GM03348 (cell line): ENCODE results near the gene ZFX.
A peak's percentile ranks its signal among the peaks of the same experiment; 100 is the strongest.
"Not testable (repeated sequence)": the region's sequence is repeated elsewhere in the genome, so short reads cannot be mapped to it uniquely, and the experiment has no call there.

Experiments
- DNase-seq: peaks from one replicate; pipeline ENCODE4 v3.0.0; 2012; ENCODE audit warnings: low spot score

The ZFX gene

GRCh38 chrX:24149351-24150050, at the start of gene ZFX:
Gene ZFX, plus strand, starts transcription at chrX:24149729. Its CDS starts 23,014 bp downstream, at chrX:24172743.
- DNase-seq, result peak; percentile 49

- peak; percentile 3 for DNase-seq
Observed at GRCh38 chrX:24100713-24101112, 48.8 kb upstream of the ZFX start.

DNA sequence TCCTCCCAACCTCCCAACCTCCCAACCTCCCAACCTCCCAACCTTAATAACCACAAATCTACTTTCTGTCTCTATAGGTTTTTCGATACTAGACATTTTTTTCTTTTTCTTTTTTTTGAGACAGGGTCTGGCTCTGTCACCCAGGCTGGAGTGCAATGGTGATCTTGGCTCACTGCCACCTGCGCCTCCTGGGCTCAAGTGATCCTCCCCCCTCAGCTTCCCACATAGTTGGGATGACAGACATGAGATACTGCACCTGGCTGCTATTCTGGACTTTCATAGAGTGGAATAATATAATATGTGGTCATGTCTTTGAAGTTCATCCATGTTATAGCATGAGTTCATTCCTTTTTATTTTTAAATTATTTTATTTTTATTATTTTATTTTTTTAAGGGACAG, 39.5 kb upstream of the ZFX start:
- DNase-seq, result no peak

- no peak for DNase-seq
Observed at GRCh38 chrX:24113181-24113580, 36.3 kb upstream of the ZFX start.

DNA sequence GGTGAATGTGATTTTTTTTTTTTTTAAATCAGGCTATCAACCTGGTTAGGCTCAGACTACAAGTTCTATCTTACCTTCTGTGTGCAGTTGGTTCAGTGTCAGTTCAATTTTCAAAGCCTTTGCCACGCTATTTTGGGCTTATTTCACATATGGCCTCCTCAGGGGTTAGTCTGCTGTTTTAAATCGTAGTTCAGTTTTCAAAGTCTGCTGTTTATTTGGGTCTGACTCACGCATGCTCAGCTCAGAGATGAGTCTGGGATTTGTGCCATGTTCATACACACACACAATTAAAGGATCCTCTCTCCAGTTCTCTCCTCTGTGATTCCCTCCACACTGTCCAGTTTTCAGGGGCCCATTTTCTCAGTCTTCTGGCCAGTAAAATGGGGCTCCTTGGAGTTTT, 32.3 kb upstream of the ZFX start:
- peak; percentile 69 for DNase-seq

- no peak for DNase-seq
Observed at GRCh38 chrX:24124244-24124799, 25.2 kb upstream of the ZFX start.

DNA sequence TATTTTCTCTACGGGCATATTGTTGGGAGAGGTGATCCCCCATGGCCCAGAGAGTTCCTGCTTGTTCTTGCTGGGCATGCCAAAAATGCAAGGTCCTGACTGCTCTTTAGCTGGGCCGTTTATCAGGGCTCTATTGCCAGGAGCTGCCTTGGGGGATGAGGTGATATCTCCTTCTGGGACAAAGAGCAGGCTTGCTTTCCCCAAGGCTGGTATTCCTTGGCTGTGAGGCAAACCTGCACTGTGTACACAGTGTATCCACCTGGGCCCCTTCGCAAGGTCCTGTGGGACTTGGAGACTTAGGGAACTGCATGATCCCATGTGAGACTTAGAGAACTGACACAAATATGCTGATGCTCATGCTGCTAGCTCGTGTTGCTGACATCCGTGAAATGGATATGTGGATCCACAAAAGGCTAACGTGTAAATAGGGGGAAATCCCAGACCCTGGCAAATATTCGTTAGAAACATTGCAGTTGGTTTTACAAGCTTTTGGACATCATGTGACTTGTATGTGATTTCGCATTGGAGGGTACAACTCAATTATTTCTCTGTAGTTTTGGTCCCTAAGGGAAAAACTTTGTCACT, 24.4 kb upstream of the ZFX start:
- DNase-seq, result no peak

DNA sequence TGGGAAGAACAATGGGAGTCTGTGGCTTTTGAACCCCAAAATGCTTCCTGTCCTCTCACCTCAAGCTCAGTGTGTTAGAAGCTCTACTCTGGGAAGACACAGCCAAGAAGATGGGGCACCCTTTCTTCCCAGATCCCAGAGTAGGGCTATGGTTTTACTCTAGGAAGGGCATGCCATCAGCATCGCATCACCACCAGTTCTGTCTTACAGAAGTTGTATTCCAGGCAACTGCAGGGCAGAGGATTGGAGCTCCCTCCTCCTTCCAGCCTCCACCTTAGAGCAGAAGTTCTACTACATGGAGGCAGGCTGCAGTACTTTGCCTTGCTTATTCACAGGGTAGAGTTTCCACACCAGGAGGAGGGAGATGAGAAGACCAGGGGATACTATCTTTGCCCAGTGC, 18.1 kb upstream of the ZFX start:
- no peak for DNase-seq

DNA sequence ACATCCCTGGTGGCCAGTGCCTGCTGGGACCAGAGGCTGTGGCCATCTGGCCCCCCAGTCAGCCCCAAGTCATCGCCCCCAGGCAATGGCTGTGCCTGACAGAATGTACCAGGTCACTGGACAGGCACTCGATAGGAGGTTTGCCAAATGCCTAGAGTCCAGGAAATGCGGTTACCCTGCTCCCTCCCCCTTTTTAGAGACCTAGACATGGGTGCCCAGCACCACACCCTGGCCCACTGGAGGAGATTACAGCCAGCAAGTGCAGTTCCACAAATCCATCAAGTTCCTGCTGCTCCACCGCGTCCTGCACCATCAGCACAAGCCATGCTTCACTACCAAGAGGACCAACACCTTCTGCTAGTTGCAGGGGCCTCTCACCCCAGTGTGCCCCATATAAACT, 16.2 kb upstream of the ZFX start:
- no peak for DNase-seq

GRCh38 chrX:24135768-24136167, 13.8 kb upstream of the ZFX start:
- not testable (repeated sequence) for DNase-seq

DNA sequence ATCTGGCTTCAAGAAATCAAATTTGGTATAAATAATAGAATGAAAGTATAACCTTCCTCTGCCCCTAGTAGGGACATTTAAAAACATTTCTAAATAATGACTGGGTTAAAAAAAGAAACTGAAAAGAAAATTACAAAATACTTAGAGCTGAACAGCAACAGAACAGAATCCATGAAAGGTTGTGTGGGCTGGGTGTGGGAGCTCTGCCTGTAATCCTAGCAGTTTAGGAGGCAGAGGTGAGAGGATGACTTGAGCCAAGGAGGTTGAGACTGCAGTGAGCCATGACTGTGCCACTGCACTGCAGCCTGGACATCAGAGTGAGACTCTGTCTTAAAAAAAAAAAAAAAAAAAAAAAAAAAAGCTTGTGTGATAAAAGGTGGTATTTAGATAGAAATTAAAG, 12.3 kb upstream of the ZFX start:
- no peak for DNase-seq

GRCh38 chrX:24143982-24144381, 5.5 kb upstream of the ZFX start:
- not testable (repeated sequence) for DNase-seq

DNA sequence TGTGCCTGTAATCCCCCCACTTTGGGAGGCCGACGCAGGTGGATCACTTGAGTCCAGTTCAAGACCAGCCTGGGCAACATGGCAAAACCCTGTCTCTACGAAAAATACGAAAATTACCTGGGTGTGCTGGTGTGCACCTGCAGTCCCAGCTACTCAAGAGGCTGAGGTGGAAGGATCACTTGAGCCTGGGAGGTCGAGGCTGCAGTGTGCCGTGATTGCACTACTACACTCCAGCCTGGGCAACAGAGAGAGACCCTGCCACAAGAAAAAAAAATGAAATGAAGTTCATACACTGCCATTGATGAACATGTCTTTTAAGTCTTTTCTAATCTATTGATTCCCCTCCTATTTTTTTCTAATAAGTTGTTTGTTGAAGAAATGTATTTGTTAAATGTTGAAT, 5.0 kb upstream of the ZFX start:
- DNase-seq, result no peak

- DNase-seq, result peak; percentile 27
Observed at GRCh38 chrX:24145303-24146186, 4.0 kb upstream of the ZFX start.

DNA sequence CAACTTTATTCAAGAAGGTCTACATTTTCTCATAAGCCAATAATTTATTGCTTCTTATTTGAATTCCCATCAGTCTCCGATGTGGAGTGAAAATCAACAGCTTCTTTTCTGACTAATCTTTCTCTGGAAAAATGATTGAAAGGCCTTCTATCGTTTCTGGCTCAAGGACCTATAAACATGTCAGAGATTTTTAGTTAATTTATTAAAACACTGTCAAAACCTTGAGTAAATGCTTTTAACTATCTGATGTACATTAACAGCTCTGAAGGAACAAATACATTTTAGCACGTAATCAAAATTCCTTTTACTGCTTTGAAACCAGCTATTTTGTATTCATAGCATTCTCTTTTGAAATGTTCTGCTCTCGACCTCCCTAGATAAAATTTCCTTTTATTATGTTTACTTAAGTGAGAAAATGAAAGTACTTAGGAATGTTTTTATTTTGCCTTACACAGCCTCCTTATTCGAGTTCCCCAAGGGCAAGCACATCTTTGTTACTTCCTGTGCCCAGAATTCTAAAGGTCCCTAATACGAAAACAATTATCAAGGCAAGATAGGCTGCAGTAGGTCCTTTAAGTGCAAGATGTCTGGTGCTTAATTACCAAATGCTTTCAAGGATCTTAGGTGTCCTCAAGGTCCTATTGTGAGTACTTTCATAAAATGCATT, 3.1 kb upstream of the ZFX start:
- no peak for DNase-seq

DNA sequence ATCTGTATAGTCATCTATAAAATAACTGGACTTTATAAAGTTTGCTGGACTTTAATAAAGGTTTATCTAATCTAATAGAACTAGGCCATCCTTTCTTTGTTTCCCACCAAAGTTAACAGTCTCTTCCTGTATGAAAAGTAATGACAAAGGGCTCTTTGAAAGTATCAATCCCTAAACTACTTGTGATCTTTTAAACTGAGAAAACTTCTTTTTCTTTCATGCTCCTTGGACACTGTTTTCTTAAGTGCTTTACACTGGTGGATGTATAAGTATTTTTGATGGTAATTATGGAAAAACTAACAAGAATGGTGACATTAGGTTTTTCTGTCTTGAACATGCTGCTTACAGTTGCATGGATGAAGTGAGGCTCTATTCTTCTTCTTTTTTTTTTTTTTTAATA, 2.4 kb upstream of the ZFX start:
- DNase-seq, result no peak

DNA sequence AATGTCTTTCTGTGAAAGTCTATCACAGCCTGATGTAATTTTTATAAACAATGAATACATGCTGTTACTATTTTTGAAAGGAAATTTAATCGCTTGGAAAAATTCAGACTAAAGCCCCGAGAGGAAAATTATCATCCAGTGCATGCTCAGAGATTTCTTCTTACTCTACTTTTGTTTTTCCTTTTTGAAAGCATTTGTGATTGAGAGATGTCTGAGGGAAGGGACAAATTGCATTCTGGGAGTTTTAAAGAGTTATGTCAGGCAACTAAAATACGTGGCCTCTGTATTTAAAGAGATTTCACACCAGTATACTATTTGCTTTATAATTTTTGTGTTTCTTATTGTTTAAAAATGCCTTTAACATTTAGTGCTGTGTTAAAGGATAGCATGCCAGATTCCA, 1.4 kb upstream of the ZFX start:
- DNase-seq, result no peak

DNA sequence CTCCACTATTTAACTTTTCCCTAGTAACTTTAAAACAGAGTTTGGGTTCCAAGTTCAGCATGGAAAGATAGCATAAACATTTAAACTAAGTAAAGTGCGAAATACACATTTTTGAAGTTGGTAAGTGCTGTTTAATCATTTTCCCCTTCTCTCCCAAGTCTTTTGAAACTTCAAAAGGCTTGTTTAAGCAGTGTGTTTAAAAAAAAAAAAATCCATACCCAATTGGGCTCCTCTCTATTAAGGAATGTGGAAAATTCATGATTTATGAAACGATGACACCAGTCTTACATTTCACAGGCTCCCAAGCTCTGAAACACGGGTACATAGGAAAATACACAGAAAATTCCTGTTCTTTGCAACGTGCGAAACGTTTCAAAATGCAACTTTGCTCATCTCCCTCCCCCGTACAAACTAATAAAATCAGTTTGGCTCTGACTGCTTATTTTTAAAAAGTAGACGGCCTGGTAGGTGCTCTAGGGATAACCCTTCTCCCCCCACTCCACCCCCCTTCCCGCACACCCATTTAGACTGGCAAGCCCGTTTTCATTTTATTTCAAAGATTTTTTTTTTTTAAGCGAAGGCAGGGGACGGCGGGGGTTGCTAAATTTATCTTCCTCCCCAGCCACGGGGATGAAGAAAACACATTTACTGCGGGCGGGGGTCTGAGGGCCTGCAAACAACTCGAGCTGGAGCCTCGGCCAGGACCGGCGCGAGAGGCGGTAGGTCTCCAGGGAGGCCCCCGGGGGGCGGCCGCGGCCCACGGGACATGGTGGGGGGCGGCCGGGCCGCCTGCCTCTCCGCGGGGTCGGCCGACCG, 786 bp upstream of the ZFX start:
- peak; percentile 39 for DNase-seq

DNA sequence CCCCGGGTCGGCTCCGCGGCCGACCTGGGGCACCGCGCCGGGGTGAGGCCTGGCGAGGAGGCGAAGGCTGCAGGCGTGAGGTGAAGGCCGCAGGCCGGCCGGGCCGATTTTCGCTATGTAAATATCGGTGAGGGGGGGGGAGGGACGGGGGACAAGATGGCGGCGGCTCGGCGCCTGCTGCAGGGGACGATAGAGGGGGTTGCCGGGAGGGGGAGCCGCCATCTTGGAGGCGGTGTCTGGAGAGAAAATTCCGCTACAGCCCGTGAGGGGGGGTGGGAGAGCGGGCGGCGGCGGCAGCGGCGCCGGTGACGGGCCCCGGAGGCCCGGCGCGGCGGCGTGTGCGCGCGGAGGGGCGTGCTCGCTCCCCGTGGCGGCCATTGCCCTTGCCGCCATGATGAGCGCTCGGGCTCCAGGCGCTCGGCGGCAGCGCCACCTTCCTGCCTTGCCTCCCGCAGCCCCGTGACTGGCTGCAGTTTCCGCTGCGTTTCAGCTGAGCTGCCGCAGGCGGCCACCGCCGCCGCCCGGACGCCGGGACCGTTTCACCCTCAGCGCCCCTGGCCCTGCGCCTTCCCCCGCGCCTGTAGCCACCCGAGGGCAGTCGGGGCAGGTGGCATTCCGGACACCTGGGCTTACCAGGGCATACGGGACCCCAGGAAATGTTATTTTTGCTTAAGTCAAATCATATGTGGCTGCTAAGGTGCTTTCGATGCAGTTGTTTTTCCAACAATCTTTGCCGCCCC, 692 bp downstream of the ZFX start:
- DNase-seq, result peak; percentile 91

GRCh38 chrX:24150898-24151297, 1.4 kb downstream of the ZFX start:
- DNase-seq, result no peak

DNA sequence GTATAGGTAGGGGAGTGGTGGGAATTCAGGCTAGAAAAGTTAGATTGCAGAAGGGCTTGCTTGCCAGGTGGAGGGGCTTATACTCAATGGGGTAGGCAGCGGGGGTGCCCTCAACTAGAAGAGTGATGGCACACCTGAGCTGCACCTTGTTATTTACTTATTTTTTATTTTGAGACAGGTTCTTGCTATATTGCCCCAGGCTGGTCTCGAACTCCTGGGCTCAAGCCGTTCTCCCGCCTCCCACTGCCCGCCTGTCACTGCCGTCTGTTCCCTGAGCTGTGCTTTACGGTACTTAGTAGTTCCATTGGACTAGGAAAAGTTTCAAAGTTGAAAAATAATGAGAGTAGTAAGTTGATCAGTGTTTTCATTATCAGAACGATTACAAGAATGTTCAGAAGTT, 2.0 kb downstream of the ZFX start:
- no peak for DNase-seq
